GM12874 (cell line): ENCODE data around the gene RXFP1.

Experiments used
- CTCF ChIP-seq: IDR thresholded peaks from 2 replicates; pipeline ENCODE4 v1.5.1; 2011; ENCODE audit warnings: low read depth, mild to moderate bottlenecking, control low read depth, low read length, moderate library complexity; ENCODE audit not compliant: insufficient read depth

The RXFP1 gene

DNA sequence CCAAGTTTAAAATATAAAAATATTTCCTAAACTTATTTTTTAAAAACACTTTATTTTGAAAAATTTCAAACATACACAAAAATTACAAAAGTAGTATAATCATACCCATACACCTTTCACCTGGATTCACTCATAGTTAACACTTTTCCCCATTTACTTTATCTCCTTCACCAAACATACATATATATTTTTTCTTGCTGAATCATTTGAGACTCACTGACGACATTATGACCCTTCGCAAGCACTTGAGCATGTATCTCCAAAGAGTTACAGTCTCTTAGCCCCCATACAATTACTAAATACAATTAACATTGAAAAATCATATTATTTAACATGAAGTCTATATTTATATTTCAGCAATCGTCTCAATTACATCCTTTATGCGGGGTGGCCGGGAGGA, 19.8 kb downstream of the RXFP1 start:
- no peak for TF ChIP-seq CTCF

DNA sequence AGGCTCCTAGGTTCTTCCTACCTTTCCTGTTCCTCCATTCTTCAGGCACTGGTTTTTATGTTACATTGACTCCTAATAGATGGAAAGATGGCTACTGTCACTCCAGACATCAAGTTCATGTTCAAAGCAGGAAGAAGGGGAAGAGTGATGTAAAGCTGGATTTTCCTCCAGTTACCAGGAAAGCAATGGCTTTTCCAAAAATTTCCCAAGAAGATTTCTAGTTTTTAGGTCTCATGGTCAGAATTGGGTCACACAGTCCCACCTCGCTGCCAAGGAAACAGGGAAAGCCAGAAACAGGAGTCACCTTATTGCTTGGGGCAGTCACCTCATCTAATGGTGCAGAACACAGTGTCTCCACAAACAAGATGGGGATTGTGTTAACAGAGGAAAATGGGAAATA, 21.5 kb downstream of the RXFP1 start:
- TF ChIP-seq CTCF: no peak

DNA sequence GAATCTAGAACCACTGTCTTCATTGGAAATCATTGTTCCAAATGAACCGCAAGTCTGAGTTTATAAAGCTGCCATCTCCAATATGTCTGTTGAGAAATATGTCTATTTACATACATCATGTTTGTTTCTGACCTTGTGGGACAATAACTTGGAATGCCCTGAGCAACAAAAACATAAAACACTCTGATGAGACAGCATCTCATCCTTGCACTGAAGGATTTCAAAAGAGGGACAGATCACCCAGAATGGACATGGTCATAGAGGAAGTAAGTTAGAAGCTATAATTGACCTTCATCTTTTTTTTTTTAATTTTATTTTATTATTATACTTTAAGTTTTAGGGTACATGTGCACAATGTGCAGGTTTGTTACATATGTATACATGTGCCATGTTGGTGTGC, 22.5 kb downstream of the RXFP1 start:
- no peak for TF ChIP-seq CTCF

- no peak for TF ChIP-seq CTCF
These were observed 31.7 kb downstream of the RXFP1 start for GRCh38 chr4:158553364-158553763.

DNA sequence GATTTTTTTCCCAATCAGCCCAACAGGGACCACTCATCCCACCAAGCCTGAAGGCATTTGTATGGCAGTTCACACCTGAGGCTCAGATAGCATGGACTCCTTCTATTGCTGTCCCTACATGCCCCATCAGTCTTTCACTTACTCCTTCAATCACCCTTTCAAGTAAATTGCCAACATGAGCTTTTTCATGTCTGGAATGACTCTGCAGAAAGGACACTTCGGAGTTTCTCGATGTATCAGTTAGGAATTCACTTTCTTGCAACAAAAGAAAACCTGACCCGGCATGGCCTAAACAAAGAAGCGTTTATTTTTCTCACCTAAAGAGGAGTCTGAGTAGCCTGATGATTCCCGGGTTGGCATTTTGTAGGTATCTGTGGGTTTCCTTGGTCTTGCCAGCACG, 38.6 kb downstream of the RXFP1 start:
- TF ChIP-seq CTCF: no peak

DNA sequence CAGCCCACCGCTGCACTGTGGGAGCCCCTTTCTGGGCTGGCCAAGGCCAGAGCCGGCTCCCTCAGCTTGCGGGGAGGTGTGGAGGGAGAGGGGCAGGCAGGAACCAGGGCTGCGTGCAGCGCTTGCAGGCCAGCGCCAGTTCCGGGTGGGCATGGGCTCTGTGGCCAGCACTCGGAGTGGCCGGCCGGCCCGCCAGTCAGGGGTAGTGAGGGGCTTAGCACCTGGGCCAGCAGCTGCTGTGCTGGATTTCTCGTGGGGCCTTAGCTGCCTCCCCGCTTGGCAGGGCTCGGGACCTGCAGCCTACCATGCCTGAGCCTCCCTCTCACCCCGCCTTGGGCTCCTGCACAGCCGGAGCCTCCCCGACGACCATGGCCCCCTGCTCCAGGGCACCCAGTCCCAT, 45.2 kb downstream of the RXFP1 start:
- TF ChIP-seq CTCF: no peak

- TF ChIP-seq CTCF: no peak
These were observed 50.1 kb downstream of the RXFP1 start for GRCh38 chr4:158571736-158572135.

- TF ChIP-seq CTCF: no peak
These were observed 50.9 kb downstream of the RXFP1 start for GRCh38 chr4:158572608-158573007.
